Astrocyte (in vitro differentiated cells and primary cell): Measurements from ENCODE around the gene DPH1.

Experiments
- EZH2 ChIP-seq: IDR thresholded peaks from 2 replicates; pipeline ENCODE4 v1.6.1; 2012; ENCODE audit warnings: mild to moderate bottlenecking, low read length, inconsistent platforms; ENCODE audit not compliant: insufficient read depth
- TF ChIP-seq, protein P1 (sequence below): IDR thresholded peaks from 2 replicates; pipeline ENCODE4 v1.5.1; 2011; ENCODE audit warnings: low read depth, mild to moderate bottlenecking, inconsistent platforms, low read length, moderate library complexity; ENCODE audit not compliant: insufficient read depth

- TF ChIP-seq, protein P1, sequence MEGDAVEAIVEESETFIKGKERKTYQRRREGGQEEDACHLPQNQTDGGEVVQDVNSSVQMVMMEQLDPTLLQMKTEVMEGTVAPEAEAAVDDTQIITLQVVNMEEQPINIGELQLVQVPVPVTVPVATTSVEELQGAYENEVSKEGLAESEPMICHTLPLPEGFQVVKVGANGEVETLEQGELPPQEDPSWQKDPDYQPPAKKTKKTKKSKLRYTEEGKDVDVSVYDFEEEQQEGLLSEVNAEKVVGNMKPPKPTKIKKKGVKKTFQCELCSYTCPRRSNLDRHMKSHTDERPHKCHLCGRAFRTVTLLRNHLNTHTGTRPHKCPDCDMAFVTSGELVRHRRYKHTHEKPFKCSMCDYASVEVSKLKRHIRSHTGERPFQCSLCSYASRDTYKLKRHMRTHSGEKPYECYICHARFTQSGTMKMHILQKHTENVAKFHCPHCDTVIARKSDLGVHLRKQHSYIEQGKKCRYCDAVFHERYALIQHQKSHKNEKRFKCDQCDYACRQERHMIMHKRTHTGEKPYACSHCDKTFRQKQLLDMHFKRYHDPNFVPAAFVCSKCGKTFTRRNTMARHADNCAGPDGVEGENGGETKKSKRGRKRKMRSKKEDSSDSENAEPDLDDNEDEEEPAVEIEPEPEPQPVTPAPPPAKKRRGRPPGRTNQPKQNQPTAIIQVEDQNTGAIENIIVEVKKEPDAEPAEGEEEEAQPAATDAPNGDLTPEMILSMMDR, result no peak
- no peak for TF ChIP-seq EZH2
Measured at GRCh38 chr17:2027528-2028233, 2.3 kb upstream of the DPH1 start.
